Measurements from ENCODE around the gene RGL2. TPM values are rescaled to one million over a fixed set of nuclear protein-coding genes. Genes with fewer than 3 reads are reported as not detected.

RGL2 gene
- total and polyA plus RNA-seq, 2 experiments from 2014 or later = 63.3 to 82.1 TPM

GRCh38 chr6:33315793-33316602 lies 17.3 kb upstream of the RGL2 start:
- H3K27me3 ChIP-seq = no peaks in the 10 kb centered on the region
- no peaks in the 10 kb centered on the region for H3K9me3 ChIP-seq (ENCODE audit: low read depth)
- H3K9me2 ChIP-seq (replicated peaks; ENCODE audit: insufficient read depth) = no peaks in the 10 kb centered on the region
- H3K27ac ChIP-seq = no peak overlapping the region
- H2AFZ ChIP-seq = no peak overlapping the region
- no peaks in the 10 kb centered on the region for H3K36me3 ChIP-seq (replicated peaks; ENCODE audit: insufficient read depth, low read depth)
- WGBS (ENCODE audit: low lambda C conversion rate, missing lambda C conversion rate) = 97% methylated on average over 17 of the region's 17 CpGs
- H4K20me1 ChIP-seq (ENCODE audit: insufficient read depth, poor library complexity, severe bottlenecking) = no peaks in the 10 kb centered on the region
- peaks cover 31% of the 10 kb centered on the region for H3K79me2 ChIP-seq
- H3K4me2 ChIP-seq = no peak overlapping the region
- no peak overlapping the region for H3K4me3 ChIP-seq
- DNase-seq (ENCODE audit: low spot score) = no peak
- TF ChIP-seq EZH2phosphoT487 (IDR thresholded peaks at IDR 0.05; ENCODE audit: low read depth, severe bottlenecking, unreplicated experiment) (no peak), CTCF (IDR thresholded peaks at IDR 0.05; ENCODE audit: poor library complexity) (no peak), EZH2 (IDR thresholded peaks at IDR 0.05; ENCODE audit: borderline replicate concordance) (no peak)
- peaks cover 15% of the 10 kb centered on the region for H3K4me1 ChIP-seq (ENCODE audit: insufficient read depth)

- H3K9me2 ChIP-seq (replicated peaks; ENCODE audit: insufficient read depth) = no peaks in the 10 kb centered on the region
- peaks cover 31% of the 10 kb centered on the region for H3K79me2 ChIP-seq
- WGBS (ENCODE audit: low lambda C conversion rate, missing lambda C conversion rate) = 51% methylated on average over 42 of the region's 47 CpGs
- DNase-seq (ENCODE audit: low spot score) = peak; percentile 79
- no peaks in the 10 kb centered on the region for H3K27me3 ChIP-seq
- H3K4me2 ChIP-seq = peak overlapping the region; percentile 84
- TF ChIP-seq EZH2phosphoT487 (IDR thresholded peaks at IDR 0.05; ENCODE audit: low read depth, severe bottlenecking, unreplicated experiment) (no peak), CTCF (IDR thresholded peaks at IDR 0.05; ENCODE audit: poor library complexity) (no peak), EZH2 (IDR thresholded peaks at IDR 0.05; ENCODE audit: borderline replicate concordance) (no peak)
- H3K36me3 ChIP-seq (replicated peaks; ENCODE audit: insufficient read depth, low read depth) = no peaks in the 10 kb centered on the region
- H3K9me3 ChIP-seq (ENCODE audit: low read depth) = no peaks in the 10 kb centered on the region
- no peak overlapping the region for H3K4me3 ChIP-seq
- no peak overlapping the region for H2AFZ ChIP-seq
- H3K27ac ChIP-seq = peak overlapping the region; percentile 96
- H4K20me1 ChIP-seq (ENCODE audit: insufficient read depth, poor library complexity, severe bottlenecking) = no peaks in the 10 kb centered on the region
- H3K4me1 ChIP-seq (ENCODE audit: insufficient read depth) = peaks cover 15% of the 10 kb centered on the region
Observed at GRCh38 chr6:33314943-33315792, 16.4 kb upstream of the RGL2 start.

- Histone ChIP-seq H3K4me1 (ENCODE audit: insufficient read depth) (peaks cover 15% of the 10 kb centered on the region), H3K4me2 (peak overlapping the region; percentile 84), H3K4me3 (peak overlapping the region; percentile 65), H3K9me3 (ENCODE audit: low read depth) (no peaks in the 10 kb centered on the region), H3K36me3 (replicated peaks; ENCODE audit: insufficient read depth, low read depth) (no peaks in the 10 kb centered on the region), H3K27me3 (no peaks in the 10 kb centered on the region), H3K9me2 (replicated peaks; ENCODE audit: insufficient read depth) (no peaks in the 10 kb centered on the region), H2AFZ (no peak overlapping the region), H4K20me1 (ENCODE audit: insufficient read depth, poor library complexity, severe bottlenecking) (no peaks in the 10 kb centered on the region), H3K27ac (peak overlapping the region; percentile 96), H3K79me2 (peaks cover 33% of the 10 kb centered on the region)
- TF ChIP-seq EZH2 (IDR thresholded peaks at IDR 0.05; ENCODE audit: borderline replicate concordance) (no peak), EZH2phosphoT487 (IDR thresholded peaks at IDR 0.05; ENCODE audit: low read depth, severe bottlenecking, unreplicated experiment) (no peak), CTCF (IDR thresholded peaks at IDR 0.05; ENCODE audit: poor library complexity) (no peak)
- DNase-seq (ENCODE audit: low spot score) = peak; percentile 79
- 4% methylated on average over 10 of the region's 10 CpGs for WGBS (ENCODE audit: low lambda C conversion rate, missing lambda C conversion rate)
Observed at GRCh38 chr6:33314515-33314942, 15.8 kb upstream of the RGL2 start.
